Right lobe of liver (tissue), 6 donors: ENCODE measurements around the gene BCR. TPM values are rescaled to one million over a fixed set of nuclear protein-coding genes. Genes with fewer than 3 reads are reported as not detected.

Experiments used
- ATAC-seq, 4 donors: fragments of 200-7000 bp; cut with Tn5 transposase; one replicate each; pipeline ENCODE4 v1.9.1; 2020; ENCODE audit warnings: mild to moderate bottlenecking in 4 of 4, moderate library complexity in 4 of 4
- DNase-seq, 3 donors: peaks; one replicate each; pipeline ENCODE4 v3.0.0-alpha.2; 2020
- H3K27ac ChIP-seq, 3 donors: fragments of 200-600 bp; one replicate each; pipeline ENCODE4 v1.8.0; 2022
- H3K27me3 ChIP-seq, 2 donors: fragments of 200-600 bp; one replicate each; pipeline ENCODE4 v1.8.0; 2022
- H3K36me3 ChIP-seq, 4 donors: fragments of 200-600 bp; sonication (generic) in 1 of 4; one replicate each; pipeline versions ENCODE4 v1.5.1 to v1.8.0; 2017 to 2022; ENCODE audit warnings: control low read depth in 1 of 4
- H3K4me1 ChIP-seq, 4 donors: fragments of 200-600 bp; sonication (generic) in 1 of 4; one replicate each; pipeline versions ENCODE4 v1.5.1 to v1.8.0; 2017 to 2022; ENCODE audit warnings: control low read depth in 1 of 4
- H3K4me3 ChIP-seq, 3 donors: fragments of 200-600 bp; one replicate each; pipeline ENCODE4 v1.8.0; 2022
- H3K9me3 ChIP-seq, 4 donors: fragments of 200-600 bp; sonication (generic) in 1 of 4; one replicate each; pipeline versions ENCODE4 v1.5.1 to v1.8.0; 2017 to 2022; ENCODE audit warnings: control low read depth in 1 of 4
- POLR2A ChIP-seq: fragments of 450-650 bp; IDR thresholded peaks from one replicate; pipeline ENCODE4 v1.6.1; 2017; ENCODE audit warnings: antibody characterized with exemption, mild to moderate bottlenecking
- WGBS: methylation state at CpG from one replicate; pipeline ENCODE4 v1.1.6; 2018; ENCODE audit warnings: low coverage, low lambda C conversion rate; ENCODE audit not compliant: insufficient coverage; ENCODE audit errors: missing lambda C conversion rate; 5-methylcytosine and 5-hydroxymethylcytosine counted together
- intact Hi-C, 2 donors: fragments of 100-400 bp; cut with DNase I; formaldehyde crosslinking; loops; one replicate each; pipeline versions ENCODE4 v1.11.2 to v1.14.1; 2022
- total RNA-seq, 6 experiments: library from RNA; depleted of rRNA in 2 of 6; stranded (reverse); fragments of >200 nt in 2 of 6; fragmentation: NEBNext Ultra II Directional in 3 of 6; extraction: Animal tissue kit (Norgen Biotek cat#: 25700) in 3 of 6; gene quantifications; one replicate each; pipeline versions ENCODE4 v1.1.0 to v1.2.4, GENCODE V29; 2016 to 2023
- TF ChIP-seq, protein P1 (sequence below), 4 donors: fragments of 200-600 bp in 3 of 4; fragments of 450-650 bp in 1 of 4; IDR thresholded peaks; one replicate each; pipeline versions ENCODE4 v1.5.1 to v1.8.0; 2016 to 2022; ENCODE audit warnings: antibody characterized with exemption in 4 of 4, mild to moderate bottlenecking in 2 of 4
- donor health status: DM: no; HTN: yes; CAD: no.
- donor health status: DM: no; HTN: no; CAD: no.
- donor health status: DM: no; HTN: no; CAD: no.
- donor health status: DM: no; HTN: yes; CAD: no.
- donor health status: DM: no; HTN: yes; CAD: no.

Gene BCR
- total RNA-seq, 6 experiments from 2014 or later = 22.7 to 28.8 (median 24.3) TPM

DNA sequence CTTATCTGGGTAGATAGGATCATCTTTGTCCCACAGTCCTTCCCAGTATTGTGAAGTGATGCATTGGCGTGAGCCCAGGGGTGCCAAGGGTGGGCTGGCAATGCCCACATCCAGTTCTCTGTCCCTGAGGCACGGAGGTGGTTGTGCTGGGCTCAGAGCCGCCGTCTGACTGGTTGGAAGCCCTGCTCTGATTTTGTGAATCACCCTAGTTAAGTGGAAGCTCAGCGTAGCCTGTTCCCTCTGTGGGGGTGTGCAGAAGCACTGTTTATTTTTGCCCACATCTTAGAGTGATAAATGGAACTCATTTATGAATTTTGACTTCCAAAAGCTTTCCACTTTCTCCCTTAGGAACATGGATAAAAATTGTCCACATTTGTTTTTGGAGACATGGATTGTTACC lies 13.6 kb downstream of the BCR start:
- Histone ChIP-seq H3K9me3 (no peaks in the 10 kb centered on the region), H3K4me3 (no peak overlapping the region), H3K27ac (no peak overlapping the region), H3K36me3 (no peaks in the 10 kb centered on the region), H3K27me3 (no peaks in the 10 kb centered on the region), H3K4me1 (no peaks in the 10 kb centered on the region)
- DNase-seq (no peak), ATAC-seq (no peak)
- TF ChIP-seq, protein P1, sequence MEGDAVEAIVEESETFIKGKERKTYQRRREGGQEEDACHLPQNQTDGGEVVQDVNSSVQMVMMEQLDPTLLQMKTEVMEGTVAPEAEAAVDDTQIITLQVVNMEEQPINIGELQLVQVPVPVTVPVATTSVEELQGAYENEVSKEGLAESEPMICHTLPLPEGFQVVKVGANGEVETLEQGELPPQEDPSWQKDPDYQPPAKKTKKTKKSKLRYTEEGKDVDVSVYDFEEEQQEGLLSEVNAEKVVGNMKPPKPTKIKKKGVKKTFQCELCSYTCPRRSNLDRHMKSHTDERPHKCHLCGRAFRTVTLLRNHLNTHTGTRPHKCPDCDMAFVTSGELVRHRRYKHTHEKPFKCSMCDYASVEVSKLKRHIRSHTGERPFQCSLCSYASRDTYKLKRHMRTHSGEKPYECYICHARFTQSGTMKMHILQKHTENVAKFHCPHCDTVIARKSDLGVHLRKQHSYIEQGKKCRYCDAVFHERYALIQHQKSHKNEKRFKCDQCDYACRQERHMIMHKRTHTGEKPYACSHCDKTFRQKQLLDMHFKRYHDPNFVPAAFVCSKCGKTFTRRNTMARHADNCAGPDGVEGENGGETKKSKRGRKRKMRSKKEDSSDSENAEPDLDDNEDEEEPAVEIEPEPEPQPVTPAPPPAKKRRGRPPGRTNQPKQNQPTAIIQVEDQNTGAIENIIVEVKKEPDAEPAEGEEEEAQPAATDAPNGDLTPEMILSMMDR (IDR thresholded peaks at IDR 0.05) = no peak
- no CpG with 5 or more reads among the region's 5 CpGs for WGBS
- intact Hi-C loops = no loop called here

- ATAC-seq (no peak), DNase-seq (no peak)
- H3K36me3 ChIP-seq = no peaks in the 10 kb centered on the region
- intact Hi-C loops = no loop called here
- WGBS = 84% methylated on average over 9 of the region's 11 CpGs
- no peaks in the 10 kb centered on the region for H3K27me3 ChIP-seq
- H3K9me3 ChIP-seq = no peaks in the 10 kb centered on the region
- no peaks in the 10 kb centered on the region for H3K4me1 ChIP-seq
- no peak for TF ChIP-seq POLR2A
- TF ChIP-seq, protein P1 (IDR thresholded peaks at IDR 0.05) = no peak
- H3K27ac ChIP-seq = no peak overlapping the region
- H3K4me3 ChIP-seq = no peak overlapping the region
Observed at GRCh38 chr22:23196165-23196564, 15.9 kb downstream of the BCR start.

GRCh38 chr22:23197836-23198235 lies 17.5 kb downstream of the BCR start:
- ATAC-seq = peak; percentile 42 to 70 (median 56)
- Histone ChIP-seq H3K4me1 (no peaks in the 10 kb centered on the region), H3K9me3 (no peaks in the 10 kb centered on the region), H3K27ac (no peak overlapping the region), H3K36me3 (no peaks in the 10 kb centered on the region), H3K27me3 (no peaks in the 10 kb centered on the region), H3K4me3 (no peak overlapping the region)
- intact Hi-C loops = no loop called here
- TF ChIP-seq, protein P1 (IDR thresholded peaks at IDR 0.05) = no peak
- TF ChIP-seq POLR2A = no peak
- 74% methylated on average over 8 of the region's 8 CpGs for WGBS
- DNase-seq = no peak

DNA sequence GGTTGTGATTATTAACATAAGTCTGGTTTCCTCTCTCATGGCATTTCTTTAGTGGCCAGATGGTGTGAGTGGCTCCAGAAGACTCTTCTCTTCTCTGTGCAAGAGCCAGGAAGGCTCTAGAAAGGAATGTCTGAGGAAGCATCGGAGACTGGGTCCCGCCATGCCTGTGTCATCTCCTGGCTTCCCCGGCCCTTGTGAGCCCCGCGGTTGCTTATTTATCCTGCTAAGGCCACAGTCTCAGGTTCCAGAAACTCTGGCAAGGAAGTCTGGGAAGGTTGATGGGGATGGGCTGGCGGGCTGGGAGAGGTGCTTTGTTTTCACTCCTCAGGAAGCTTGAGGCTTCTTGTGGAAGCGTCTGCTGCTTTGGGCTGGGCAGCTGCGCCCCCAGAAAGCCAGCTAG lies 18.9 kb downstream of the BCR start:
- H3K27ac ChIP-seq = no peak overlapping the region
- H3K4me3 ChIP-seq = no peak overlapping the region
- 77% methylated on average over 5 of the region's 8 CpGs for WGBS
- DNase-seq = no peak
- peaks cover 0 to 9% (median 4%) of the 10 kb centered on the region in 4 donors for H3K4me1 ChIP-seq
- H3K36me3 ChIP-seq = no peaks in the 10 kb centered on the region
- ATAC-seq = no peak
- no peaks in the 10 kb centered on the region for H3K9me3 ChIP-seq
- H3K27me3 ChIP-seq = no peaks in the 10 kb centered on the region
- TF ChIP-seq, protein P1 (IDR thresholded peaks at IDR 0.05) = no peak
- no peak for TF ChIP-seq POLR2A
- intact Hi-C loops = no loop called here

DNA sequence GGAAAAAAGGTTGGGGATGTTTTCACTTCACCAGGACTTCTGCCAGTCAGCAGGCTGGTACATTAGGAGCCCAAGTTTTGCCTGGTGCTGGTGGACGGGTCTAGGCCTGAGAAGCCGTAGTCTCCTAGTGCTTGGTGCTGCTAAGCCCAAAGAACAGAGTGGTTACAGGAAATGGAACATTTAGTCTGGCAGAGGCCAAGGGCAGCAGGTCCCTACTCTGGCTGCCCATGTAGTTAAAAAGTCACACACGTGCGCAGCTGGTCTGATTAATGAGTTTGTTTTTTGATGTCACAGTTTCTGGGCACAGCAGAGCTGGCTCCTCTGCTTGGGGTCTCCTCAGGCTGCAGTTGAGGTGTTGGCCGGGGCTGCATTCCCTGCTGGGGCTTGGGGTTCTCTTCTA lies 20.6 kb downstream of the BCR start:
- H3K9me3 ChIP-seq = no peaks in the 10 kb centered on the region
- intact Hi-C loops = no loop called here
- H3K4me1 ChIP-seq = peaks cover 0 to 25% (median 14%) of the 10 kb centered on the region in 4 donors
- no peaks in the 10 kb centered on the region for H3K36me3 ChIP-seq
- no peaks in the 10 kb centered on the region for H3K27me3 ChIP-seq
- TF ChIP-seq, protein P1 (IDR thresholded peaks at IDR 0.05) = no peak
- TF ChIP-seq POLR2A = no peak
- ATAC-seq (no peak), DNase-seq (no peak)
- WGBS = 80% methylated on average over 2 of the region's 5 CpGs
- no peak overlapping the region for H3K27ac ChIP-seq
- no peak overlapping the region for H3K4me3 ChIP-seq
